ENCODE results near the gene ARAP2. TPM values are rescaled to one million over a fixed set of nuclear protein-coding genes. Genes with fewer than 3 reads are reported as not detected.

Gene ARAP2
- total and polyA plus RNA-seq, 2 of the 13 experiments (the other 11 are each of a cell fraction or from before 2014, with no cell fraction given), result 0.37 to 1.4 TPM

GRCh38 chr4:36172656-36173055, 71.7 kb downstream of the ARAP2 start:
- WGBS (ENCODE audit: low lambda C conversion rate), result 22% methylated on average over 2 of the region's 2 CpGs
- no TSS peak for BruUV-seq (replicated peaks)
- POLR2A ChIA-PET, result no interaction called here
- Histone ChIP-seq H3K27me3 (ENCODE audit: control insufficient read depth in 1 of 2, insufficient read depth in 2 of 2, low read length in 2 of 2) (no peaks in the 10 kb centered on the region), H3K4me1 (ENCODE audit: insufficient read depth, low read length) (no peaks in the 10 kb centered on the region), H4K20me1 (ENCODE audit: insufficient read depth, low read length) (no peaks in the 10 kb centered on the region), H3K4me2 (ENCODE audit: low read depth, low read length) (no peak overlapping the region), H3K36me3 (replicated peaks in 1 of 2; ENCODE audit: control insufficient read depth in 1 of 2, insufficient read depth in 2 of 2, low read length in 2 of 2) (no peaks in the 10 kb centered on the region), H3K27ac (ENCODE audit: extremely low read length, insufficient read depth, low read length) (no peak overlapping the region), H2AFZ (ENCODE audit: low read length) (no peak overlapping the region), H3K9me3 (ENCODE audit: low read length) (no peaks in the 10 kb centered on the region), H3K79me2 (ENCODE audit: insufficient read depth, low read length) (no peaks in the 10 kb centered on the region), H3K4me3 (replicated peaks in 1 of 3; ENCODE audit: insufficient read depth in 1 of 3, low read depth in 2 of 3, low read length in 3 of 3) (no peak overlapping the region), H3K9ac (ENCODE audit: insufficient read depth, low read depth, low read length) (no peak overlapping the region)
- FAIRE-seq (no peak), ATAC-seq (no peak), DNase-seq (ENCODE audit: low spot score) (no peak)
- in situ Hi-C loops (cut with HindIII; ENCODE audit: extremely low pct_ligation_motif_present, low pct_unique_long_range_greater_than_20kb) (no loop called here), intact Hi-C loops (cut with micrococcal nuclease; ENCODE audit: unreplicated experiment) (no loop called here)
- CTCF ChIA-PET (ENCODE audit: low intra/inter-chr PET ratio, low total read pairs), result no interaction called here
- TF ChIP-seq ELF3 (CRISPR knock-in tag; IDR thresholded peaks at IDR 0.05) (no peak), HNRNPLL (IDR thresholded peaks at IDR 0.05; ENCODE audit: low read depth, low read length, poor library complexity, severe bottlenecking) (no peak), ZUFSP (CRISPR knock-in tag; IDR thresholded peaks at IDR 0.05; ENCODE audit: borderline replicate concordance) (no peak), ZC3H13 (CRISPR knock-in tag; IDR thresholded peaks at IDR 0.05) (no peak), RARA (CRISPR knock-in tag; IDR thresholded peaks at IDR 0.05) (no peak), GZF1 (CRISPR knock-in tag; IDR thresholded peaks at IDR 0.05) (no peak), CBX5 (CRISPR knock-in tag; IDR thresholded peaks at IDR 0.05; ENCODE audit: borderline replicate concordance) (no peak), ELF4 (CRISPR knock-in tag; IDR thresholded peaks at IDR 0.05; ENCODE audit: borderline replicate concordance) (no peak), DR1 (CRISPR knock-in tag; IDR thresholded peaks at IDR 0.05) (no peak), THAP7 (CRISPR knock-in tag; IDR thresholded peaks at IDR 0.05) (no peak), ZIK1 (CRISPR knock-in tag; IDR thresholded peaks at IDR 0.05; ENCODE audit: borderline replicate concordance, low read depth) (no peak), AHR (CRISPR knock-in tag; IDR thresholded peaks at IDR 0.05) (no peak), ZNF530 (CRISPR knock-in tag; IDR thresholded peaks at IDR 0.05; ENCODE audit: low read depth) (no peak), CREB1 (IDR thresholded peaks at IDR 0.05) (no peak), CREB1 (CRISPR knock-in tag; IDR thresholded peaks at IDR 0.05) (no peak)
- TF ChIP-seq, protein P1, sequence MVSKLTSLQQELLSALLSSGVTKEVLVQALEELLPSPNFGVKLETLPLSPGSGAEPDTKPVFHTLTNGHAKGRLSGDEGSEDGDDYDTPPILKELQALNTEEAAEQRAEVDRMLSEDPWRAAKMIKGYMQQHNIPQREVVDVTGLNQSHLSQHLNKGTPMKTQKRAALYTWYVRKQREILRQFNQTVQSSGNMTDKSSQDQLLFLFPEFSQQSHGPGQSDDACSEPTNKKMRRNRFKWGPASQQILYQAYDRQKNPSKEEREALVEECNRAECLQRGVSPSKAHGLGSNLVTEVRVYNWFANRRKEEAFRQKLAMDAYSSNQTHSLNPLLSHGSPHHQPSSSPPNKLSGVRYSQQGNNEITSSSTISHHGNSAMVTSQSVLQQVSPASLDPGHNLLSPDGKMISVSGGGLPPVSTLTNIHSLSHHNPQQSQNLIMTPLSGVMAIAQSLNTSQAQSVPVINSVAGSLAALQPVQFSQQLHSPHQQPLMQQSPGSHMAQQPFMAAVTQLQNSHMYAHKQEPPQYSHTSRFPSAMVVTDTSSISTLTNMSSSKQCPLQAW (CRISPR knock-in tag; IDR thresholded peaks at IDR 0.05), result no peak
- TF ChIP-seq, protein P2, sequence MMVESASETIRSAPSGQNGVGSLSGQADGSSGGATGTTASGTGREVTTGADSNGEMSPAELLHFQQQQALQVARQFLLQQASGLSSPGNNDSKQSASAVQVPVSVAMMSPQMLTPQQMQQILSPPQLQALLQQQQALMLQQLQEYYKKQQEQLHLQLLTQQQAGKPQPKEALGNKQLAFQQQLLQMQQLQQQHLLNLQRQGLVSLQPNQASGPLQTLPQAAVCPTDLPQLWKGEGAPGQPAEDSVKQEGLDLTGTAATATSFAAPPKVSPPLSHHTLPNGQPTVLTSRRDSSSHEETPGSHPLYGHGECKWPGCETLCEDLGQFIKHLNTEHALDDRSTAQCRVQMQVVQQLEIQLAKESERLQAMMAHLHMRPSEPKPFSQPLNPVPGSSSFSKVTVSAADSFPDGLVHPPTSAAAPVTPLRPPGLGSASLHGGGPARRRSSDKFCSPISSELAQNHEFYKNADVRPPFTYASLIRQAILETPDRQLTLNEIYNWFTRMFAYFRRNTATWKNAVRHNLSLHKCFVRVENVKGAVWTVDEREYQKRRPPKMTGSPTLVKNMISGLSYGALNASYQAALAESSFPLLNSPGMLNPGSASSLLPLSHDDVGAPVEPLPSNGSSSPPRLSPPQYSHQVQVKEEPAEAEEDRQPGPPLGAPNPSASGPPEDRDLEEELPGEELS (CRISPR knock-in tag; IDR thresholded peaks at IDR 0.05), result no peak
- TF ChIP-seq, protein P3, sequence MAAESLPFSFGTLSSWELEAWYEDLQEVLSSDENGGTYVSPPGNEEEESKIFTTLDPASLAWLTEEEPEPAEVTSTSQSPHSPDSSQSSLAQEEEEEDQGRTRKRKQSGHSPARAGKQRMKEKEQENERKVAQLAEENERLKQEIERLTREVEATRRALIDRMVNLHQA (CRISPR knock-in tag; IDR thresholded peaks at IDR 0.05), result no peak
- TF ChIP-seq, protein P4, sequence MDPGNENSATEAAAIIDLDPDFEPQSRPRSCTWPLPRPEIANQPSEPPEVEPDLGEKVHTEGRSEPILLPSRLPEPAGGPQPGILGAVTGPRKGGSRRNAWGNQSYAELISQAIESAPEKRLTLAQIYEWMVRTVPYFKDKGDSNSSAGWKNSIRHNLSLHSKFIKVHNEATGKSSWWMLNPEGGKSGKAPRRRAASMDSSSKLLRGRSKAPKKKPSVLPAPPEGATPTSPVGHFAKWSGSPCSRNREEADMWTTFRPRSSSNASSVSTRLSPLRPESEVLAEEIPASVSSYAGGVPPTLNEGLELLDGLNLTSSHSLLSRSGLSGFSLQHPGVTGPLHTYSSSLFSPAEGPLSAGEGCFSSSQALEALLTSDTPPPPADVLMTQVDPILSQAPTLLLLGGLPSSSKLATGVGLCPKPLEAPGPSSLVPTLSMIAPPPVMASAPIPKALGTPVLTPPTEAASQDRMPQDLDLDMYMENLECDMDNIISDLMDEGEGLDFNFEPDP (CRISPR knock-in tag; conservative IDR thresholded peaks at IDR 0.05), result no peak
